Endometrial microvascular endothelial cells (primary cell): ENCODE measurements around the gene AK2. TPM values are rescaled to one million over a fixed set of nuclear protein-coding genes. Genes with fewer than 3 reads are reported as not detected.
"Not testable (repeated sequence)": the region's sequence is repeated elsewhere in the genome, so short reads cannot be mapped to it uniquely, and the experiment has no call there.

Source experiments
- in situ Hi-C: cut with HindIII; loops from 2 replicates; pipeline ENCODE4 v1.10.0; 2017; ENCODE audit warnings: low sequenced_read_pairs, low pct_unique_long_range_greater_than_20kb; ENCODE audit errors: inconsistent ontology term
- total RNA-seq: library from RNA; depleted of rRNA; stranded (reverse); fragments of >200 nt; gene quantifications from one replicate; pipeline ENCODE4 v1.2.3, GENCODE V29; 2015; ENCODE audit errors: inconsistent ontology term

Gene AK2
- total RNA-seq, 1 donor from 2014 or later = 160 TPM

DNA sequence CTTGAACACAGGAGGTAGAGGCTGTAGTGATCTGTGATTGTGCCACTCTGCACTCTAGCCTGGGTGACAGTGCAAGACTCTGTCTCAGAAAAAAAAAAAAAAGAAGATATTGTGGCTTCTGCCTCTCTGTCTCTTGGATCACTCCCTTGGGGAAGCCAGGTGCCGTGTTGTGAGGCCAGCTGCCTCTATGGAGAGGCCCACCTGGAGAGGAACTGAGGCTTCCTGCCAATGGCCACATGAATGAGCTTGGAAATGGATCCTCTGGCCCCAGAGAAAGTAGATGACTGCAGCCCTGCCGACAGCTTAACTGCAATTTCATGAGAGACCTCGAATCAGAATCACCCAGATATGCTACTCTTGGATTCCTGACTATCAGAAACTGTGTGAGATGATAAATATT is 19.7 kb upstream of the AK2 start:
- in situ Hi-C loops = no loop called here

GRCh38 chr1:33055210-33056008 is 18.7 kb upstream of the AK2 start:
- in situ Hi-C loops = no loop called here

DNA sequence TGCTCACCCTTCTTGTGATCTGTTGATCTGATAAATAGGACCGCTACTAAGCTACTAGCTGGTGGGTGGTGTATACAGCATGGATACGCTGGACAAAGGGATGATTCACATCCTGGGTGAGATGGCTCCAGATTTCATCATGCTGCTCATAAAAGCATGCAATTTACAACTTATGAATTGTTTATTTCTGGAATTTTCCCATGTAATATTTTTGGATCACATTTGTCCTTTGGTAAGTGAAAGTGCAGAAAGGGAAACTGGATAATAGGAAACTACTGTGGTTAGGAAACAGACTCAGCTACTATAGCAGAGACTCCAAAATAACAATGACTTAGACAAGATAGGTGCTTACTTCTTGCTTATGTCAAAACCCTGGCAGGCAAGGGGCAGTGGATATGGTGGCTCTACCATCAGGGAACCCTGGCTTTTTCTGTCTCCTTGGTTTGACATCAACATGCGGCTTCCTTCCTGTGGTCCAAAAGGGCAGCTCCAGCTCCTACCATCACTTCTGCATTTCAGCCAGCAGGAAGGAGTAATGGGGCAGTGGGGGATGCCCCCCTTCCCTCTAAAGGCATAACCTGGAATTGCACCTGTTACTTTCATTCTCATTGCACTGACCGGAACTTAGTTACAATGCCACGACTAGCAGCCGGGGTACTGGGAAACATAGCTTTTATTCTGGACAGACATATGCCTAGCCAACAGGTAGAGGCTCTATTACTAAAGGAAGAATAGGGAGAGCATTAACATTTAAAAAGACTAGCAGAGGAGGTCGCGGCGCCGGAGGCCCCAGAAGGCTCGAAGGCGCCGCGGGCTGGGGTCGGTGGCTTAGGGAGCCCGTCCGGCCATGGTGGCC is 13.8 kb upstream of the AK2 start:
- in situ Hi-C loops = no loop called here

- in situ Hi-C loops = no loop called here
These were observed 12.7 kb upstream of the AK2 start for GRCh38 chr1:33049371-33049770.

GRCh38 chr1:33048426-33048825 is 11.7 kb upstream of the AK2 start:
- in situ Hi-C loops = no loop called here

- in situ Hi-C loops = no loop called here
These were observed 11.2 kb upstream of the AK2 start for GRCh38 chr1:33047839-33048305.

GRCh38 chr1:33047290-33047689 is 10.6 kb upstream of the AK2 start:
- in situ Hi-C loops = no loop called here

GRCh38 chr1:33046234-33046633 is 9.6 kb upstream of the AK2 start:
- in situ Hi-C loops = not testable (repeated sequence)

DNA sequence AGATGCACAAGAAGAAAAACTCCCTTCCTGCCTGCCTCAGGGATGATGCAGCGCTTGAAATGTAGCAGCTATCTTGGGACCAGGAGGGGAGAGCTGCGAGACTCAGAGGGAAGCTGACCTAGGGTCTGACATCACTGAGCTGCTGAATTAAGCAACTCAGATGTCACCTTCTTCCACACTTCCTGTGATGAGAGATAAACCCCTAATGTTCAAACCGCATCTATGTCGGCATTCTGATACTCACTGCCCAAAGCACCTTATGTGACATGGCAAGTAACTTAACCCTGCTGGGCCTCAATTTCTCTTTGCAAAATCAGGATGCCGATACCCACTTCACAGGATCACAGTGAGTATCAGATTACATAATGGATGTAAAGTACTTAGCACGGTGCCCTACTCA is 9.1 kb upstream of the AK2 start:
- in situ Hi-C loops = no loop called here

GRCh38 chr1:33045246-33045645 is 8.6 kb upstream of the AK2 start:
- in situ Hi-C loops = no loop called here

GRCh38 chr1:33043267-33044092 is 6.8 kb upstream of the AK2 start:
- in situ Hi-C loops = no loop called here

DNA sequence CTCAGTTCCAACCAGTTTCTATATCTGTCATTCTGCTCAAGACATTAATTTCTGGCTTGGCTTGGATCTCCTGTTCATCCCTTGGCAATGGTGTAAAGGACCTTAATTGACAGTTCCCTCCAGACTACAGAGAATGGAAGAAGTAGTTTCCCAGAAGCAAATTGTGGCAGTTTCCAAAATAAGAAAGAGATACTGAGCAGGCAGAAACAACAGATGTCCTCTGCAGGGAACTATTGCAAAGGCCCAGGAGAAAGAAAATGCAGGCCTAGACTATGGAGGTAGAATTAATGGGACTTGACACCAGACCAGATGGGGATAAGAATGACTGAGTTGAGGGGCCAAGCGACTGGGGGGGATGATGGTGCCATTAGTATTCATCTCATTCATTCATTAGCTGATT is 6.1 kb upstream of the AK2 start:
- in situ Hi-C loops = no loop called here

DNA sequence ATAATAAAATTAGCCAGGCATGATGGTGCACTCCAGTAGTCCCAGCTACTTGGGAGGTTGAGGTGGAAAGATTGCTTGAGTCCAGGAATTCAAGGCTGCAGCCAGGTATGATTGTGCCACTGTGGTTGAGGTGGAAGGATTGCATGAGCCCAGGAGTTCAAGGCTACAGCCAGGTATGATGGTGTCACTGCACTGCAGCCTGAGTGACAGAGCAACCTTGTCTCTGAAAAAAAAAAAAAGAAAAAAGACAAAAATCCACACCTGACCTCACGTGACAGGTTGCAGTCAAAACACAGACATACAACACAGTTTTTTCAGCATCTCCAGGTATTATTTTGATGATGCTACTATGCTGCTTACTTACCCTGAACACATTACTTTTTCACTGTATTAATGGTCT is 4.3 kb upstream of the AK2 start:
- in situ Hi-C loops = no loop called here

DNA sequence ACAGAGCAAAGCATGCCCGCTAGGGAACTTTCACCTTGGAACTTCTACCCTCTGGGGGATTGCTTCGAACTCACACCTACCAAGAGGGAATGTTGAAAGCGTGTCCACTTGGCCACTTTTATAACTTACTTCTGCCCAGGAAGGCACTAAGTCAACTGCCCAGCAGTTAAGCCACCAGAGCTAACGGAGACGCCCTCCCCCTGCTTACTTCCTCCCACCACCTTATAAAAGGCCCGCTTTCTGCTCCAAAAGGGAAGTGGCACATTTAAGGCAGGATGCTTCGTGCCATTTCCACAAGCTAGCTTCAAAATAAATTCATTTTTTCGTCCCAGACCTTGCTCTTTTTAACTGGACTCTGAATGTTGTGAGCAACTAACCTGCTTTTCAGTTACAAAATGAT is 3.2 kb upstream of the AK2 start:
- in situ Hi-C loops = no loop called here

DNA sequence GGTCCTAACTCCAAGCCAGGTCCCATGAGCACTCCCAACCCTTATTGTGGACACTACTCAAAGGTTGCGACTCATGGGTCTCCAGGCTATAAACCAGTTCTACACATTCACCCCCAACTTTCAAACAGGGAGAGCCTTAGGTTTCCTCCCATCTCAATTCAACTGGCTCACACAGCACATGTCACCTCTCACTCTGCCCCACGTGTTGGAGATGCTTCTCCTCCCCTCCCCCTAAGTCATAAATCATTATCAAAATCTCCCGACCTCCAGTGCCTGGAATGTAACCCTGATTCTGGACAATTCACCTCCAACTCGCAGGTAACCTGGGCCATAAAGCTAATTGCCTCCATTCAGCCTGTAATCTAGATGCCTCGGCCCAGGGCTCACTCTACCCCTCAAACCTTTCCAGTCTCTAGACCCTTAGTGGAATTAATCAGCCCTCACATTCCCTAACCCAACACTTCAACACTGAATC is 595 bp downstream of the AK2 start:
- in situ Hi-C loops = no loop called here

GRCh38 chr1:33032126-33032869 is 4.4 kb downstream of the AK2 start:
- in situ Hi-C loops = no loop called here

DNA sequence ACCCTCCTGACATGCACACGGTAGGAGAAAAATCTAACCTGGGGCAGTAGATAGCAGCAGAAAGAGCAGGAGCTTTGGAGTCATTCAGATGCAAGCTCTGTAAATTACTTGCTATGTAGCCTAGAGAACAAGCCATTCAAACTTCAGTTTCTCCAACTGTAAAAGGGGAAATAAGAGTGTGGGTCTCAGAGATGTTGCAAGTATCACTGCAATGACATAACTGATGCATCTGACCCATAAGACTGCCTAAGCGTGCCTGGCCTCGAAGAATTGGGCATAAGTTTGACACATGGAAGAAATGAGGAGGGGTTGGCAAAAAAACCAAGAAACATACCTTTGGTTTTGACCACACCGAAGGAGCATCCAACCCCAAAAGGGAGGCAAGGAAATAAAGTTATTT is 5.2 kb downstream of the AK2 start:
- in situ Hi-C loops = no loop called here

GRCh38 chr1:33030575-33030974 is 6.1 kb downstream of the AK2 start:
- in situ Hi-C loops = no loop called here

GRCh38 chr1:33029921-33030320 is 6.8 kb downstream of the AK2 start:
- in situ Hi-C loops = no loop called here
